Coronary artery (tissue), 2 donors: Measurements from ENCODE around the gene PDE8B.

Experiments
- DNase-seq: peaks from one replicate; pipeline ENCODE4 v3.0.0-alpha.2; 2017; ENCODE audit warnings: low spot score
- H3K27ac ChIP-seq, 2 donors: fragments of 200-600 bp; sonication (generic); one replicate each; pipeline ENCODE4 v1.5.1; 2016 to 2019
- H3K4me3 ChIP-seq: fragments of 200-600 bp; sonication (generic); 2 replicates; pipeline ENCODE4 v1.5.1; 2016; ENCODE audit warnings: mild to moderate bottlenecking, moderate library complexity
- TF ChIP-seq, protein P1 (sequence below): fragments of 200-600 bp; sonication (generic); IDR thresholded peaks from one replicate; pipeline ENCODE4 v1.5.1; 2019; ENCODE audit warnings: antibody characterized with exemption

Gene PDE8B

DNA sequence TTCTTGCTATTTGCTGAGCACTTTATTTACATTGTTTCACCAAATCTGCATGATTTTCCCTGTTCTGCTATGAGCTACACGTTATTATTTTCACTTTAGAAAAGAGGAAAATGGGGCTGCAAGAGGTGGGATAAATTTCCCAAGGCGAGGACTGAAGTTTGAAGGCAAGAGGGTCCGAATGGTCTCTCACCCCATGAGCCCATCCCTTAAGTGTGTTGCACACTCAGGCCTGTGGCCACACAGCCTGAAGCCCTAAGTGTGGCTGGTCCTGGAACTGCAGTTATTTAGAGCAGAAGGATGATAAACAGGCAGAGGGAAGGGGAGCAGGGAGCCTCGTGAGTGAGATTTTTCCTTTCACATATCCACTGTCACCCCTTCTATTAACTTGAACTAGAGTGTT lies 7.8 kb downstream of the PDE8B start:
- TF ChIP-seq, protein P1, sequence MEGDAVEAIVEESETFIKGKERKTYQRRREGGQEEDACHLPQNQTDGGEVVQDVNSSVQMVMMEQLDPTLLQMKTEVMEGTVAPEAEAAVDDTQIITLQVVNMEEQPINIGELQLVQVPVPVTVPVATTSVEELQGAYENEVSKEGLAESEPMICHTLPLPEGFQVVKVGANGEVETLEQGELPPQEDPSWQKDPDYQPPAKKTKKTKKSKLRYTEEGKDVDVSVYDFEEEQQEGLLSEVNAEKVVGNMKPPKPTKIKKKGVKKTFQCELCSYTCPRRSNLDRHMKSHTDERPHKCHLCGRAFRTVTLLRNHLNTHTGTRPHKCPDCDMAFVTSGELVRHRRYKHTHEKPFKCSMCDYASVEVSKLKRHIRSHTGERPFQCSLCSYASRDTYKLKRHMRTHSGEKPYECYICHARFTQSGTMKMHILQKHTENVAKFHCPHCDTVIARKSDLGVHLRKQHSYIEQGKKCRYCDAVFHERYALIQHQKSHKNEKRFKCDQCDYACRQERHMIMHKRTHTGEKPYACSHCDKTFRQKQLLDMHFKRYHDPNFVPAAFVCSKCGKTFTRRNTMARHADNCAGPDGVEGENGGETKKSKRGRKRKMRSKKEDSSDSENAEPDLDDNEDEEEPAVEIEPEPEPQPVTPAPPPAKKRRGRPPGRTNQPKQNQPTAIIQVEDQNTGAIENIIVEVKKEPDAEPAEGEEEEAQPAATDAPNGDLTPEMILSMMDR, result no peak

GRCh38 chr5:77221115-77221514 lies 10.6 kb downstream of the PDE8B start:
- Histone ChIP-seq H3K4me3 (no peak overlapping the region), H3K27ac (no peak overlapping the region)
- DNase-seq, result no peak
- TF ChIP-seq, protein P1, result no peak

More for the DNA sequence above, 7.8 kb downstream of the PDE8B start:
- no peak overlapping the region for H3K4me3 ChIP-seq
- no peak for DNase-seq
- H3K27ac ChIP-seq, result no peak overlapping the region

GRCh38 chr5:77222722-77223121 lies 12.2 kb downstream of the PDE8B start:
- Histone ChIP-seq H3K27ac (no peak overlapping the region), H3K4me3 (no peak overlapping the region)

GRCh38 chr5:77223653-77224052 lies 13.2 kb downstream of the PDE8B start:
- DNase-seq, result no peak
- TF ChIP-seq, protein P1, result no peak
- H3K4me3 ChIP-seq, result no peak overlapping the region
- H3K27ac ChIP-seq, result no peak overlapping the region

More at GRCh38 chr5:77222722-77223121, 12.2 kb downstream of the PDE8B start:
- TF ChIP-seq, protein P1, result no peak
- DNase-seq, result no peak

GRCh38 chr5:77224672-77225355 lies 14.3 kb downstream of the PDE8B start:
- no peak overlapping the region for H3K27ac ChIP-seq
- no peak overlapping the region for H3K4me3 ChIP-seq
- TF ChIP-seq, protein P1, result no peak
- DNase-seq, result no peak

GRCh38 chr5:77225531-77225930 lies 15.1 kb downstream of the PDE8B start:
- H3K4me3 ChIP-seq, result no peak overlapping the region
- DNase-seq, result no peak
- H3K27ac ChIP-seq, result no peak overlapping the region
- TF ChIP-seq, protein P1, result no peak

- no peak overlapping the region for H3K27ac ChIP-seq
- DNase-seq, result no peak
- TF ChIP-seq, protein P1, result no peak
Observed at GRCh38 chr5:77229887-77230286, 19.4 kb downstream of the PDE8B start.

More at GRCh38 chr5:77229887-77230286, 19.4 kb downstream of the PDE8B start:
- H3K4me3 ChIP-seq, result no peak overlapping the region
